Adipose tissue (tissue), 3 donors: ENCODE measurements around the gene CPLX3. TPM values are rescaled to one million over a fixed set of nuclear protein-coding genes. Genes with fewer than 3 reads are reported as not detected.

Source experiments
- polyA plus RNA-seq, 3 donors: library from polyadenylated mRNA; stranded (reverse); fragments of 200-250 nt; gene quantifications; one replicate each; pipeline ENCODE4 v1.2.3, GENCODE V29; 2013
- donor health status: healthy with polysubstance abuse.
- donor health status: Bipolar disorder and iron deficiency.
- donor health status: healthy.

Gene CPLX3
- polyA plus RNA-seq, 3 donors: not detected

Other genes with a start within 250 kb of the CPLX3 start
- 10 to 100 TPM; 30.2 to 50.6 (median 50.1) TPM for gene CLK3, start 210.8 kb upstream of the CPLX3 start, polyA plus RNA-seq
- 10 to 100 TPM in 2 of 3 donors, 1 to 10 TPM in 1; 8.4 to 16.2 (median 13.4) TPM for gene EDC3, start 130.6 kb upstream of the CPLX3 start, polyA plus RNA-seq
- gene CYP1A1, start 101.1 kb upstream of the CPLX3 start, polyA plus RNA-seq: 10 to 100 TPM in 1 of 3 donors, 1 to 10 TPM in 1, under 1 TPM in 1; 0.21 to 12.7 (median 1.2) TPM
- gene CYP1A2, start 77.8 kb upstream of the CPLX3 start, polyA plus RNA-seq: under 1 TPM in 2 of 3 donors, not detected in 1; 0.07 to 0.27 TPM
- gene CSK, start 44.5 kb upstream of the CPLX3 start, polyA plus RNA-seq: 10 to 100 TPM; 13.2 to 33.6 (median 31.7) TPM
- gene LMAN1L, start 13.8 kb upstream of the CPLX3 start, polyA plus RNA-seq: under 1 TPM in 1 of 3 donors, not detected in 2; 0.01 TPM
- gene ULK3, start 16.5 kb downstream of the CPLX3 start, polyA plus RNA-seq: 10 to 100 TPM; 18.1 to 24.7 (median 22.6) TPM
- gene SCAMP2, start 46.7 kb downstream of the CPLX3 start, polyA plus RNA-seq: 10 to 100 TPM; 26.3 to 48.1 (median 34.8) TPM
- 10 to 100 TPM; 16.9 to 24.3 (median 24.1) TPM for gene MPI, start 63.4 kb downstream of the CPLX3 start, polyA plus RNA-seq
- 10 to 100 TPM; 20.3 to 65.4 (median 43.0) TPM for gene FAM219B, start 80.2 kb downstream of the CPLX3 start, polyA plus RNA-seq
- gene COX5A, start 111.4 kb downstream of the CPLX3 start, polyA plus RNA-seq: 100 to 1,000 TPM; 192 to 378 (median 239) TPM
- 1 to 10 TPM; 3.4 to 6.3 (median 5.0) TPM for gene RPP25, start 130.1 kb downstream of the CPLX3 start, polyA plus RNA-seq
- gene SCAMP5, start 168.9 kb downstream of the CPLX3 start, polyA plus RNA-seq: 10 to 100 TPM in 1 of 3 donors, 1 to 10 TPM in 2; 1.5 to 49.1 (median 2.8) TPM
- gene PPCDC, start 197.0 kb downstream of the CPLX3 start, polyA plus RNA-seq: 10 to 100 TPM; 11.1 to 25.0 (median 19.1) TPM